ENCODE results near the gene SLC25A47. TPM values are rescaled to one million over a fixed set of nuclear protein-coding genes. Genes with fewer than 3 reads are reported as not detected.

The SLC25A47 gene
- polyA plus RNA-seq, 3 donors, result not detected

DNA sequence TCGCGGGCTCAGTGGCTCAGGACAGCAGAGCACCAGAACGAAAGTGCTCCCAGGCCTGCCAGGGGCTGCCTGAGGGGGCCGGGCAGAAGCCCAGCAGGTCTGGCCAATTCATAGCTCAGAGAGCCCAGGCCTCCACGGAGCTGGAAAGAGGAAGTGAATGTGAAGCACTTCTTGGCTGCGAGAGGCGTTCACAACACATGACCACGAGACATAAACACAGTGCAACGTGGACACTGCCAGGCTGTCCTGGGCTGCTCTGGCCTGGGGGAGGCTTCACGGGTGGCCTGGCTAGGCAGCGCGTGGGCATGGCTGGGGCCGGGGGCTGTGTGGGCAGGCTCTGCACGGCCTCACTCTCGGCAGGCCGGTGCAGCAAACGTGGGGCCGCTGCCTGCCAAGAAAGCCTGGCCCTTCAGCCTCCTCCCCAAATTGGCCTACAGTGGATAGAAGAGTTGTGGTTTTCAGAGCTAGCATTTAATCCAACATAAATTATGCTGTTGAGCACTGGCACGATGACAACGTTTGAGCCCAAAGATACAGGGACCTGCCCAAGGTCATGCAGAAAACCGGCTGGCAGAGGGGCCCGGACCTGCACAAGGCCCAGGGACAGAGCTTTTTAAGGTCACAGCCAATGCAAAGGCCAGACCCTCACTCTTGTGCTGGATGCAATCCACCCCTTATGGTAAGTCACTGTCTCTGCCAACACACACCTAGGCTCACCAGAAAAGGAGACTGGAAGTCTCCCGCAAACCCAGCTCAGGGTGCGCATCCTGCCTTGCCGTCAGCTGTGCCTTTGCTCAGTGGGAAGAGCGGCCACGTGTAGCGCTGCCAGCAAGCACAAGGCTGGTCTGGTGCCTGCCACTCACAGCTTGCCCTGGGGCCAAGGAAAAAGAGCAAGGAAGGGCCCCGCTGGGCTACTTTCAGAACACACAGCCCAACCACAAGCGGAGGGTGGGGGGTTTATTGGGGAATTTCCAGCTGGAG, 25.5 kb upstream of the SLC25A47 start:
- Histone ChIP-seq H4K20me1 (ENCODE audit: insufficient read depth, low read length) (peaks cover 3% of the 10 kb centered on the region), H2AFZ (ENCODE audit: insufficient read depth, low read depth, low read length, poor library complexity, severe bottlenecking) (no peak overlapping the region), H3K4me2 (replicated peaks; ENCODE audit: extremely low read depth, low read length, poor library complexity, severe bottlenecking) (peak overlapping the region; percentile 68), H3K27me3 (ENCODE audit: control insufficient read depth in 2 of 2, insufficient read depth in 2 of 2, low read length in 2 of 2) (no peaks in the 10 kb centered on the region), H3K27ac (ENCODE audit: low read depth in 1 of 2, low read length in 2 of 2) (peak overlapping the region; percentile 82 to 83), H3K9me3 (replicated peaks in 1 of 2; ENCODE audit: control insufficient read depth in 1 of 2, insufficient read depth in 1 of 2, low read length in 2 of 2) (no peaks in the 10 kb centered on the region), H3K4me1 (ENCODE audit: control insufficient read depth in 1 of 2, insufficient read depth in 2 of 2, low read length in 2 of 2) (peaks cover 34 to 37% of the 10 kb centered on the region in 2 donors), H3K36me3 (replicated peaks in 1 of 2; ENCODE audit: control insufficient read depth in 1 of 2, insufficient read depth in 2 of 2, low read length in 2 of 2) (peaks cover 0 to 5% of the 10 kb centered on the region in 2 donors), H3K79me2 (ENCODE audit: insufficient read depth, low read length) (no peaks in the 10 kb centered on the region), H3K9ac (ENCODE audit: insufficient read depth, low read length, poor library complexity, severe bottlenecking) (peak overlapping the region; percentile 50), H3K4me3 (replicated peaks in 1 of 3; ENCODE audit: low read depth in 2 of 3, low read length in 3 of 3) (peak overlapping the region in 1 of 3 experiments; percentile 50)
- 28% methylated on average over 24 of the region's 30 CpGs for WGBS (ENCODE audit: insufficient coverage)
- Mint-ChIP-seq H3K4me1 (peaks cover 37% of the 10 kb centered on the region), H3K27ac (peak overlapping the region; percentile 91 to 97 (median 94)), H3K4me3 (peak overlapping the region; percentile 56 to 81), H3K36me3 (peaks cover 17 to 25% of the 10 kb centered on the region in 2 donors), H3K27me3 (ENCODE audit: low read depth in 3 of 3) (peaks cover 0 to 2% (median 1%) of the 10 kb centered on the region in 3 donors), H3K9me3 (no peaks in the 10 kb centered on the region)
- intact Hi-C loops (cut with micrococcal nuclease), result no loop called here
- peak; percentile 85 to 91 (median 90) for DNase-seq
- TF ChIP-seq, protein P1, sequence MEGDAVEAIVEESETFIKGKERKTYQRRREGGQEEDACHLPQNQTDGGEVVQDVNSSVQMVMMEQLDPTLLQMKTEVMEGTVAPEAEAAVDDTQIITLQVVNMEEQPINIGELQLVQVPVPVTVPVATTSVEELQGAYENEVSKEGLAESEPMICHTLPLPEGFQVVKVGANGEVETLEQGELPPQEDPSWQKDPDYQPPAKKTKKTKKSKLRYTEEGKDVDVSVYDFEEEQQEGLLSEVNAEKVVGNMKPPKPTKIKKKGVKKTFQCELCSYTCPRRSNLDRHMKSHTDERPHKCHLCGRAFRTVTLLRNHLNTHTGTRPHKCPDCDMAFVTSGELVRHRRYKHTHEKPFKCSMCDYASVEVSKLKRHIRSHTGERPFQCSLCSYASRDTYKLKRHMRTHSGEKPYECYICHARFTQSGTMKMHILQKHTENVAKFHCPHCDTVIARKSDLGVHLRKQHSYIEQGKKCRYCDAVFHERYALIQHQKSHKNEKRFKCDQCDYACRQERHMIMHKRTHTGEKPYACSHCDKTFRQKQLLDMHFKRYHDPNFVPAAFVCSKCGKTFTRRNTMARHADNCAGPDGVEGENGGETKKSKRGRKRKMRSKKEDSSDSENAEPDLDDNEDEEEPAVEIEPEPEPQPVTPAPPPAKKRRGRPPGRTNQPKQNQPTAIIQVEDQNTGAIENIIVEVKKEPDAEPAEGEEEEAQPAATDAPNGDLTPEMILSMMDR (IDR thresholded peaks at IDR 0.05), result no peak

DNA sequence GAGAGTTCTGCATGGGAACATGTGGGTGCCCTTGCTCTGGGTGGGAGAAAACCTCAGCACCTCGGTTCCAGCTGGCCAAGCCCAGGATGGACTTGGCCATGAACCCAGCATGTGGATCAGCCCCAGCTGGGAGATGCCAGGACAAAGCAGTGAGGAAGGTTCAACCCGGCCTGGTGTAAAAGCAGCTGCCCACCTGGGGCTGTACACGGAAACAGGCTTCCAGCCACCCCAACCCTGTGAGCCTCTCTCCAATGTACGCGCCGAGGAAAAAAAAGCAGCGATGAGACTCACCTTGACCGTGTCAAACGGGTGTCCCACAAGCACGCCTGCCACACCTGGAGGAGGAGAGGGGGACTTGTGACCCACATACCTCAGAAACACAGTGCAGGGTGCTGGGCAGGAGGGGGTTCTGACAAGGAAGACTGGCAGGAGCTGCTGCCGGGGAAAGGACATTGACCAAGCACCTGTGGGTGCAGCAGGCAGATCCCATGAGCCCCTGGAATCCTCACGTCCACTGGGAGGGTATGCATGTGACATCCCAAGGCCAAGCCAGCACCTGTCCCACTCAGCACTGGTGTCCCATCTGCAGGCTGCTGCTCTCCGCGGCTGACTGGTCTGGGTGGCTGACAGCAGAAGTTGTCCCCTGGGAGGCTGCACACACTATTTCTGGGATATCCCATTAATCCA, 24.4 kb upstream of the SLC25A47 start:
- no peak overlapping the region for H3K4me3 ChIP-seq (replicated peaks in 1 of 3; ENCODE audit: low read depth in 2 of 3, low read length in 3 of 3)
- H3K36me3 ChIP-seq (replicated peaks in 1 of 2; ENCODE audit: control insufficient read depth in 1 of 2, insufficient read depth in 2 of 2, low read length in 2 of 2), result no peaks in the 10 kb centered on the region
- no peaks in the 10 kb centered on the region for H3K27me3 ChIP-seq (ENCODE audit: control insufficient read depth in 2 of 2, insufficient read depth in 2 of 2, low read length in 2 of 2)
- H2AFZ ChIP-seq (ENCODE audit: insufficient read depth, low read depth, low read length, poor library complexity, severe bottlenecking), result no peak overlapping the region
- peaks cover 4% of the 10 kb centered on the region for H3K79me2 ChIP-seq (ENCODE audit: insufficient read depth, low read length)
- no peak overlapping the region for H3K9ac ChIP-seq (ENCODE audit: insufficient read depth, low read length, poor library complexity, severe bottlenecking)
- Mint-ChIP-seq H3K4me3 (no peak overlapping the region), H3K4me1 (peaks cover 45% of the 10 kb centered on the region), H3K36me3 (peaks cover 18 to 22% of the 10 kb centered on the region in 2 donors), H3K9me3 (no peaks in the 10 kb centered on the region), H3K27me3 (ENCODE audit: low read depth in 3 of 3) (peaks cover 0 to 2% (median 1%) of the 10 kb centered on the region in 3 donors), H3K27ac (peak overlapping the region in 5 of 7 donors; percentile 8 to 91 (median 42))
- peaks cover 3% of the 10 kb centered on the region for H4K20me1 ChIP-seq (ENCODE audit: insufficient read depth, low read length)
- no peaks in the 10 kb centered on the region for H3K9me3 ChIP-seq (replicated peaks in 1 of 2; ENCODE audit: control insufficient read depth in 1 of 2, insufficient read depth in 1 of 2, low read length in 2 of 2)
- peaks cover 34 to 37% of the 10 kb centered on the region in 2 donors for H3K4me1 ChIP-seq (ENCODE audit: control insufficient read depth in 1 of 2, insufficient read depth in 2 of 2, low read length in 2 of 2)
- no peak overlapping the region for H3K4me2 ChIP-seq (replicated peaks; ENCODE audit: extremely low read depth, low read length, poor library complexity, severe bottlenecking)
- TF ChIP-seq, protein P1 (IDR thresholded peaks at IDR 0.05), result no peak
- peak overlapping the region; percentile 6 to 82 for H3K27ac ChIP-seq (ENCODE audit: low read depth in 1 of 2, low read length in 2 of 2)
- 91% methylated on average over 6 of the region's 14 CpGs for WGBS (ENCODE audit: insufficient coverage)
- intact Hi-C loops (cut with micrococcal nuclease), result no loop called here
- DNase-seq, result no peak
